HG03135 (cell line): Measurements from ENCODE around the gene SEPTIN5.

Experiments
- ATAC-seq: cut with Tn5 transposase; IDR thresholded peaks from one replicate; pipeline ENCODE4 v1.9.1; 2021; ENCODE audit warnings: mild to moderate bottlenecking, moderate library complexity; ENCODE audit not compliant: unreplicated experiment

Gene SEPTIN5

GRCh38 chr22:19769393-19769715, 55.1 kb downstream of the SEPTIN5 start:
- no peak for ATAC-seq

GRCh38 chr22:19770349-19771220, 56.3 kb downstream of the SEPTIN5 start:
- ATAC-seq: no peak

- no peak for ATAC-seq
Observed at GRCh38 chr22:19772422-19772672, 58.0 kb downstream of the SEPTIN5 start.
